PC-9 (cell line): Measurements from ENCODE around the gene PRDM15. TPM values are rescaled to one million over a fixed set of nuclear protein-coding genes. Genes with fewer than 3 reads are reported as not detected.

ENCODE experiments used
- BruUV-seq: library from RNA; stranded (reverse); fragments of 400-500 nt; replicated peaks from 2 replicates; lab custom pipeline; 2021; lab: Mats Ljungman, UMichigan
- CTCF ChIA-PET: fragments of 300-600 bp; sonication (Branson Sonifier 250); formaldehyde crosslinking; loops from one replicate; lab custom pipeline; 2022; ENCODE audit warnings: antibody characterized with exemption; lab: Charles Lee
- POLR2A ChIA-PET: fragments of 300-600 bp; sonication (Branson Sonifier 250); formaldehyde crosslinking; loops from one replicate; lab custom pipeline; 2022; ENCODE audit warnings: antibody characterized with exemption; ENCODE audit not compliant: unreplicated experiment; lab: Charles Lee
- DNase-seq, 2 experiments: peaks; one replicate each; pipeline versions ENCODE4 v3.0.0 to v3.0.0-alpha.2; 2015 to 2022; ENCODE audit warnings: mixed read lengths in 1 of 2
- H2AFZ ChIP-seq: fragments of 200-600 bp; sonication (generic); 2 replicates; pipeline ENCODE4 v1.8.1; 2017; ENCODE audit warnings: antibody characterized with exemption
- H3F3A ChIP-seq: fragments of 200-600 bp; sonication (generic); 2 replicates; pipeline ENCODE4 v1.8.1; 2017; ENCODE audit warnings: antibody characterized with exemption, mild to moderate bottlenecking, low read depth; ENCODE audit not compliant: insufficient read depth
- H3K27ac ChIP-seq: fragments of 200-600 bp; sonication (generic); 2 replicates; pipeline ENCODE4 v1.6.1; 2016; ENCODE audit warnings: mixed run types
- H3K27me3 ChIP-seq: fragments of 200-600 bp; sonication (generic); 2 replicates; pipeline ENCODE4 v1.6.1; 2016; ENCODE audit warnings: low read depth, mixed run types; ENCODE audit not compliant: insufficient read depth
- H3K36me3 ChIP-seq: fragments of 200-600 bp; sonication (generic); 2 replicates; pipeline ENCODE4 v1.6.1; 2016; ENCODE audit warnings: low read depth, mixed run types
- H3K4me1 ChIP-seq: fragments of 200-600 bp; sonication (generic); replicated peaks from 2 replicates; pipeline ENCODE4 v1.6.1; 2016; ENCODE audit warnings: mixed run types; ENCODE audit not compliant: insufficient read depth
- H3K4me2 ChIP-seq: fragments of 200-600 bp; sonication (generic); 2 replicates; pipeline ENCODE4 v1.6.1; 2017; ENCODE audit warnings: mixed run types
- H3K4me3 ChIP-seq: fragments of 200-600 bp; sonication (generic); 2 replicates; pipeline ENCODE4 v1.6.1; 2016; ENCODE audit warnings: mixed run types
- H3K79me2 ChIP-seq: fragments of 200-600 bp; sonication (generic); 2 replicates; pipeline ENCODE4 v1.6.1; 2017; ENCODE audit warnings: low read depth, mixed run types
- H3K9me2 ChIP-seq: fragments of 200-600 bp; sonication (generic); 2 replicates; pipeline ENCODE4 v1.8.1; 2017; ENCODE audit warnings: mild to moderate bottlenecking; ENCODE audit not compliant: insufficient read depth
- H3K9me3 ChIP-seq: fragments of 200-600 bp; sonication (generic); 2 replicates; pipeline ENCODE4 v1.8.1; 2016; ENCODE audit warnings: low read depth; ENCODE audit not compliant: insufficient read depth
- H4K20me1 ChIP-seq: fragments of 200-600 bp; sonication (generic); 2 replicates; pipeline ENCODE4 v1.8.1; 2017; ENCODE audit not compliant: insufficient read depth
- CTCF ChIP-seq: fragments of 200-600 bp; sonication (generic); conservative IDR thresholded peaks from 2 replicates; pipeline ENCODE4 v1.6.1; 2017; ENCODE audit warnings: mixed run types, antibody characterized with exemption, mild to moderate bottlenecking, moderate library complexity
- EZH2 ChIP-seq: fragments of 200-600 bp; sonication (generic); IDR thresholded peaks from 2 replicates; pipeline ENCODE4 v1.8.0; 2017; ENCODE audit warnings: antibody characterized with exemption, low read depth
- intact Hi-C: fragments of 100-400 bp; cut with micrococcal nuclease; formaldehyde crosslinking; loops from one replicate; pipeline ENCODE4 v1.10.0; 2022; ENCODE audit not compliant: unreplicated experiment
- total RNA-seq: library from RNA; stranded (reverse); gene quantifications from 2 replicates; pipeline ENCODE4 v1.2.3, GENCODE V29; 2021

The PRDM15 gene
- total RNA-seq, 1 experiment from 2014 or later = 8.8 TPM

- DNase-seq = no peak
- no TSS peak for BruUV-seq
- no peaks in the 10 kb centered on the region for H3F3A ChIP-seq
- no peak overlapping the region for H3K27ac ChIP-seq
- TF ChIP-seq CTCF = no peak
- TF ChIP-seq EZH2 = no peak
- no peak overlapping the region for H3K4me2 ChIP-seq
- ChIA-PET CTCF (no interaction called here), POLR2A (no interaction called here)
- H4K20me1 ChIP-seq = no peaks in the 10 kb centered on the region
- H3K4me1 ChIP-seq = peaks cover 8% of the 10 kb centered on the region
- H2AFZ ChIP-seq = no peak overlapping the region
- no peaks in the 10 kb centered on the region for H3K9me3 ChIP-seq
- intact Hi-C loops = no loop called here
- no peaks in the 10 kb centered on the region for H3K9me2 ChIP-seq
- H3K4me3 ChIP-seq = no peak overlapping the region
- H3K36me3 ChIP-seq = no peaks in the 10 kb centered on the region
- H3K79me2 ChIP-seq = peaks cover 17% of the 10 kb centered on the region
- H3K27me3 ChIP-seq = no peaks in the 10 kb centered on the region
These were observed 5.7 kb downstream of the PRDM15 start for GRCh38 chr21:41873426-41873825.

GRCh38 chr21:41873005-41873404, 6.1 kb downstream of the PRDM15 start:
- no peaks in the 10 kb centered on the region for H3K9me2 ChIP-seq
- H3K4me2 ChIP-seq = no peak overlapping the region
- no peaks in the 10 kb centered on the region for H3K36me3 ChIP-seq
- no peak for DNase-seq
- peaks cover 6% of the 10 kb centered on the region for H3K4me1 ChIP-seq
- H3K27me3 ChIP-seq = no peaks in the 10 kb centered on the region
- no peak overlapping the region for H3K4me3 ChIP-seq
- H4K20me1 ChIP-seq = no peaks in the 10 kb centered on the region
- ChIA-PET POLR2A (no interaction called here), CTCF (no interaction called here)
- intact Hi-C loops = no loop called here
- no TSS peak for BruUV-seq
- H3K9me3 ChIP-seq = no peaks in the 10 kb centered on the region
- H3K27ac ChIP-seq = no peak overlapping the region
- peaks cover 13% of the 10 kb centered on the region for H3K79me2 ChIP-seq
- H3F3A ChIP-seq = no peaks in the 10 kb centered on the region
- H2AFZ ChIP-seq = no peak overlapping the region
- TF ChIP-seq EZH2 = no peak
- no peak for TF ChIP-seq CTCF

- ChIA-PET CTCF (no interaction called here), POLR2A (interaction anchor here (0.7 kb wide), 1 partner anchor 104 kb away, joined by 9 read pairs; no protein-coding TSS in a partner anchor)
- no peaks in the 10 kb centered on the region for H3K4me1 ChIP-seq
- intact Hi-C loops = no loop called here
- no peak for TF ChIP-seq EZH2
- TF ChIP-seq CTCF = no peak
- H3K9me3 ChIP-seq = no peaks in the 10 kb centered on the region
- H3K27ac ChIP-seq = no peak overlapping the region
- no peak for DNase-seq
- H3K4me3 ChIP-seq = no peak overlapping the region
- H3K27me3 ChIP-seq = no peaks in the 10 kb centered on the region
- no peak overlapping the region for H2AFZ ChIP-seq
- H3K79me2 ChIP-seq = peaks cover 3% of the 10 kb centered on the region; the same call in 1 of the 2 replicates
- no peaks in the 10 kb centered on the region for H3F3A ChIP-seq
- no peaks in the 10 kb centered on the region for H3K36me3 ChIP-seq
- H4K20me1 ChIP-seq = no peaks in the 10 kb centered on the region
- BruUV-seq = no TSS peak
- H3K4me2 ChIP-seq = no peak overlapping the region
- H3K9me2 ChIP-seq = no peaks in the 10 kb centered on the region
These were observed 7.7 kb downstream of the PRDM15 start for GRCh38 chr21:41871293-41872030.
